ENCODE results near the gene ITCH.

The ITCH gene

DNA sequence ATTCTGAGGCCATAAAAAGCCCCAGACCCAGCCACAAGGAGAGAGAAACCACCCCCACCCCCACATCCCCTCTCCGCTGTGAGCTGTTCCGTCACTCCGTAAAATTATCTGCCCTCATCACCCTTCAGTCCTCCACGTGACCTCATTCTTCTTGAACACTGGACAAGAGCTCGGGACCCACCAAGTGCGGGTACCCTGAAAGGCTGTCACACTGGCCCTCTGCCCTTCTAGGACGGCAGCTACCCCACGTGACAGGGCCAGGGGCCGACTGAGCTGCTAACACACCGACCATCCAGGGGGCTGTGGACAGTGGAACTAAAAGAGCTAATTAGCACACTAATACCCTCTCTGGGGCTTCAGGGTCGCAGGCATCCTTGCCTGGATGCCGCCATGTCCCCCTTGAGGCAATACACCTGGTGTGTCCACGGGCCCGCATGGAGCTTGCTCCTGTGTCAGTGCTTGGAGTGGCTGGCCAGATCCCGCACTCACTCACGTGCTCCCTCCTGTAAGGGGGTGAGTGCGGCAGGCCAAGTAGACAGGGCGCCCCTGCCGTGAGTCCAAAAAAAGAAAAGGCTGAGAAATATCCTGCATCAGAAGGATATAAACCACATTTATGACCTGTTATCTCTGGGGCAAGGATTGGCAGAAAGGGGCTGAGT lies 30.7 kb upstream of the ITCH start:
- no peak for TF ChIP-seq FOXA1 (IDR thresholded peaks at IDR 0.05)
- no peak for TF ChIP-seq HDGF (IDR thresholded peaks at IDR 0.05; ENCODE audit: borderline replicate concordance)
- no peak for TF ChIP-seq SP1 (IDR thresholded peaks at IDR 0.05)
- TF ChIP-seq LEF1 (IDR thresholded peaks at IDR 0.05; ENCODE audit: borderline replicate concordance) = no peak
- TF ChIP-seq TARDBP (IDR thresholded peaks at IDR 0.05) = no peak
- TF ChIP-seq SUZ12 (IDR thresholded peaks at IDR 0.05) = no peak
- no peak for TF ChIP-seq FOXK2 (IDR thresholded peaks at IDR 0.05)
- TF ChIP-seq ARNT (IDR thresholded peaks at IDR 0.05) = no peak
- no peak for TF ChIP-seq CTBP1 (IDR thresholded peaks at IDR 0.05; ENCODE audit: borderline replicate concordance)
- TF ChIP-seq BHLHE40 (IDR thresholded peaks at IDR 0.05; ENCODE audit: borderline replicate concordance) = no peak
- TF ChIP-seq NFRKB (IDR thresholded peaks at IDR 0.05) = no peak
- no peak for TF ChIP-seq ZNF384 (IDR thresholded peaks at IDR 0.05)
- no peak for TF ChIP-seq PKNOX1 (IDR thresholded peaks at IDR 0.05)
- TF ChIP-seq ELF4 (IDR thresholded peaks at IDR 0.05) = no peak
- no peak for TF ChIP-seq L3MBTL2 (conservative IDR thresholded peaks at IDR 0.05)
- TF ChIP-seq FOXM1 (IDR thresholded peaks at IDR 0.05; ENCODE audit: borderline replicate concordance) = no peak
- no peak for DNase-seq (ENCODE audit: extremely low spot score)
- ChIA-PET POLR2A (interaction anchor here (0.6 kb wide), 1 partner anchor 31 kb away, joined by 3 read pairs; the partner anchor contains the start of gene ITCH), CTCF (no interaction called here)

- DNase-seq (ENCODE audit: extremely low spot score) = no peak
- POLR2A ChIA-PET = no interaction called here
- CTCF ChIA-PET = no interaction called here
- TF ChIP-seq NFRKB (IDR thresholded peaks at IDR 0.05) (no peak), LEF1 (IDR thresholded peaks at IDR 0.05; ENCODE audit: borderline replicate concordance) (no peak), SUZ12 (IDR thresholded peaks at IDR 0.05) (no peak), FOXA1 (IDR thresholded peaks at IDR 0.05) (no peak), PKNOX1 (IDR thresholded peaks at IDR 0.05) (no peak), ARNT (IDR thresholded peaks at IDR 0.05) (no peak), FOXM1 (IDR thresholded peaks at IDR 0.05; ENCODE audit: borderline replicate concordance) (no peak), TARDBP (IDR thresholded peaks at IDR 0.05) (no peak), L3MBTL2 (conservative IDR thresholded peaks at IDR 0.05) (no peak), ZNF384 (IDR thresholded peaks at IDR 0.05) (no peak), SP1 (IDR thresholded peaks at IDR 0.05) (no peak), ELF4 (IDR thresholded peaks at IDR 0.05) (no peak)
Measured at GRCh38 chr20:34333786-34334185, 29.3 kb upstream of the ITCH start.

- ChIA-PET CTCF (no interaction called here), POLR2A (interaction anchor here (0.7 kb wide), 1 partner anchor 29 kb away, joined by 3 read pairs; no protein-coding TSS in a partner anchor)
- DNase-seq (ENCODE audit: extremely low spot score) = no peak
- no peak for TF ChIP-seq CTBP1 (IDR thresholded peaks at IDR 0.05; ENCODE audit: borderline replicate concordance)
- TF ChIP-seq TARDBP (IDR thresholded peaks at IDR 0.05) = no peak
- no peak for TF ChIP-seq PKNOX1 (IDR thresholded peaks at IDR 0.05)
- no peak for TF ChIP-seq NFRKB (IDR thresholded peaks at IDR 0.05)
- no peak for TF ChIP-seq ELF4 (IDR thresholded peaks at IDR 0.05)
- no peak for TF ChIP-seq ZNF384 (IDR thresholded peaks at IDR 0.05)
- TF ChIP-seq SUZ12 (IDR thresholded peaks at IDR 0.05) = no peak
- TF ChIP-seq HDGF (IDR thresholded peaks at IDR 0.05; ENCODE audit: borderline replicate concordance) = no peak
- no peak for TF ChIP-seq LEF1 (IDR thresholded peaks at IDR 0.05; ENCODE audit: borderline replicate concordance)
- TF ChIP-seq BHLHE40 (IDR thresholded peaks at IDR 0.05; ENCODE audit: borderline replicate concordance) = no peak
- no peak for TF ChIP-seq SP1 (IDR thresholded peaks at IDR 0.05)
- TF ChIP-seq FOXA1 (IDR thresholded peaks at IDR 0.05) = no peak
- TF ChIP-seq FOXK2 (IDR thresholded peaks at IDR 0.05) = no peak
- no peak for TF ChIP-seq ARNT (IDR thresholded peaks at IDR 0.05)
- no peak for TF ChIP-seq L3MBTL2 (conservative IDR thresholded peaks at IDR 0.05)
- no peak for TF ChIP-seq FOXM1 (IDR thresholded peaks at IDR 0.05; ENCODE audit: borderline replicate concordance)
Measured at GRCh38 chr20:34334654-34335407, 28.2 kb upstream of the ITCH start.

DNA sequence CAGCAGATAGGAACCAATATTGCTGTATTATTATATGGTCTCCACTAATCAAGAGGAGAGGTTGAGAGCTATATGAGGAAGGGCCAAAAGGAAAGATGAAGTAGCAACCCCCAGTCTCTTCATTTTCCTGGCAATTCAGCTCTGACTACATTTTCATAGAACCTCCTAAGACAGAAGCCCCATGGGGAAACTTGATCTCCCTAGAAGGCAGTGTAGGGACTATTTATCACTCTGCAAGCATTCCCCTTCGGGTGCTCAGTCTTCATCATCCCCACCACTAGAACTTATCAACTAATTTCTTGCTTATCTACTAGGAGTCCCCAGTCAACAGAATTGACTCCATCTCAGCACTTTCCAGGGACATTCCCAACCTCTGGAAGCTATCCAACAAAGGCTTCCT lies 25.5 kb upstream of the ITCH start:
- CTCF ChIA-PET = interaction anchor here (2.7 kb wide), 1 partner anchor 25 kb away, joined by 12 read pairs; no protein-coding TSS in a partner anchor
- POLR2A ChIA-PET = interaction anchor here (3.4 kb wide), 1 partner anchor 26 kb away, joined by 9 read pairs; the partner anchor contains the start of gene ITCH

More for the DNA sequence above, 25.5 kb upstream of the ITCH start:
- no peak for TF ChIP-seq ARNT (IDR thresholded peaks at IDR 0.05)
- no peak for TF ChIP-seq SP1 (IDR thresholded peaks at IDR 0.05)
- TF ChIP-seq CTBP1 (IDR thresholded peaks at IDR 0.05; ENCODE audit: borderline replicate concordance) = no peak
- TF ChIP-seq FOXA1 (IDR thresholded peaks at IDR 0.05) = no peak
- TF ChIP-seq LEF1 (IDR thresholded peaks at IDR 0.05; ENCODE audit: borderline replicate concordance) = no peak
- no peak for TF ChIP-seq BHLHE40 (IDR thresholded peaks at IDR 0.05; ENCODE audit: borderline replicate concordance)
- TF ChIP-seq FOXK2 (IDR thresholded peaks at IDR 0.05) = no peak
- TF ChIP-seq HDGF (IDR thresholded peaks at IDR 0.05; ENCODE audit: borderline replicate concordance) = no peak
- no peak for TF ChIP-seq PKNOX1 (IDR thresholded peaks at IDR 0.05)
- no peak for TF ChIP-seq L3MBTL2 (conservative IDR thresholded peaks at IDR 0.05)
- no peak for TF ChIP-seq SUZ12 (IDR thresholded peaks at IDR 0.05)
- no peak for TF ChIP-seq FOXM1 (IDR thresholded peaks at IDR 0.05; ENCODE audit: borderline replicate concordance)
- TF ChIP-seq ZNF384 (IDR thresholded peaks at IDR 0.05) = no peak
- no peak for TF ChIP-seq NFRKB (IDR thresholded peaks at IDR 0.05)
- no peak for TF ChIP-seq TARDBP (IDR thresholded peaks at IDR 0.05)
- no peak for TF ChIP-seq ELF4 (IDR thresholded peaks at IDR 0.05)
- no peak for DNase-seq (ENCODE audit: extremely low spot score)
